Glutamatergic neuron (in vitro differentiated cells): ENCODE data around the gene MRTFB. TPM values are rescaled to one million over a fixed set of nuclear protein-coding genes. Genes with fewer than 3 reads are reported as not detected.
A peak's percentile ranks its signal among the peaks of the same experiment; 100 is the strongest.

Experiments
- DNase-seq: peaks from one replicate; pipeline ENCODE4 v3.0.0; 2022
- H3K27ac Mint-ChIP-seq: one replicate; pipeline ENCODE4 v1.8.0; 2020; ENCODE audit warnings: mild to moderate bottlenecking, mixed read lengths, inconsistent platforms; ENCODE audit not compliant: unreplicated experiment
- H3K27me3 Mint-ChIP-seq: one replicate; pipeline ENCODE4 v1.8.0; 2020; ENCODE audit warnings: mild to moderate bottlenecking, moderate library complexity, mixed read lengths, inconsistent platforms; ENCODE audit not compliant: unreplicated experiment
- H3K36me3 Mint-ChIP-seq: one replicate; pipeline ENCODE4 v1.8.0; 2020; ENCODE audit warnings: mild to moderate bottlenecking, mixed read lengths, inconsistent platforms; ENCODE audit not compliant: unreplicated experiment
- H3K4me1 Mint-ChIP-seq: one replicate; pipeline ENCODE4 v1.8.0; 2020; ENCODE audit warnings: mild to moderate bottlenecking, low read depth, mixed read lengths, inconsistent platforms; ENCODE audit not compliant: unreplicated experiment
- H3K4me3 Mint-ChIP-seq: one replicate; pipeline ENCODE4 v1.8.0; 2020; ENCODE audit warnings: mild to moderate bottlenecking, mixed read lengths, inconsistent platforms; ENCODE audit not compliant: unreplicated experiment
- H3K9me3 Mint-ChIP-seq: one replicate; pipeline ENCODE4 v1.8.0; 2020; ENCODE audit warnings: mild to moderate bottlenecking, moderate library complexity, mixed read lengths, inconsistent platforms; ENCODE audit not compliant: unreplicated experiment
- microRNA-seq: library from miRNA; unstranded; fragments of <30 nt; microRNA quantifications from one replicate; pipeline ENCODE4, GENCODE V29; 2020; ENCODE audit not compliant: unreplicated experiment
- total RNA-seq: library from RNA; stranded (reverse); fragmentation: NEBNext Ultra II Directional; extraction: Animal tissue kit (Norgen Biotek cat#: 25700); gene quantifications from one replicate; pipeline ENCODE4 v1.2.1, GENCODE V29; 2021; ENCODE audit not compliant: unreplicated experiment
- TF ChIP-seq, protein P1 (sequence below): fragments of 200-600 bp; sonication (generic); IDR thresholded peaks from one replicate; pipeline ENCODE4 v1.5.0; 2021; ENCODE audit not compliant: partially characterized antibody, unreplicated experiment

The MRTFB gene
- total RNA-seq, 1 donor from 2014 or later = 29.6 TPM

DNA sequence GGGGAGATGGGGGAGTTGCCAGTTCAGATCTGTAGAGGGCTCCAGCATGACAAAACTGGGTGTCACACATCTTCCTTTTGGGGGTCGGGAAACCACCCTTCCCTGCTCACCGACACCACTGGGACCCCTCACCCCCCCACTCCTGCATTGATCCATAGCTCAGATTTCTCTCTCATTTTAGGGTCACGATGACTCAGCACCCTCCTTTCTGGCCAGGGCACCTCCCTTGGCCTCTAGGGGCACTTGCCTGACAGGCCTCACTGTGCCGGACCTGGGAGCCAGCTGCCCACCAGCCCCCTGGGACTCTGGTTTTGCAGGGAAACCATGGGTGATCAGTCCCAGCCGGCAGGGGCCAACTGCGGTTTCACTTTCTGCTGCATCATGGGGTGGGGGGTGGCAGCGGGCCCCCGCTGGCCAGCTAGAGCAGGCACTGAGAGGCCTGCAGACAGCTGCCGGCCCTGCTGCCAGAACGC lies 239.4 kb downstream of the MRTFB start:
- no peak overlapping the region for H3K27ac Mint-ChIP-seq
- peaks cover 1% of the 10 kb centered on the region for H3K27me3 Mint-ChIP-seq
- TF ChIP-seq, protein P1, sequence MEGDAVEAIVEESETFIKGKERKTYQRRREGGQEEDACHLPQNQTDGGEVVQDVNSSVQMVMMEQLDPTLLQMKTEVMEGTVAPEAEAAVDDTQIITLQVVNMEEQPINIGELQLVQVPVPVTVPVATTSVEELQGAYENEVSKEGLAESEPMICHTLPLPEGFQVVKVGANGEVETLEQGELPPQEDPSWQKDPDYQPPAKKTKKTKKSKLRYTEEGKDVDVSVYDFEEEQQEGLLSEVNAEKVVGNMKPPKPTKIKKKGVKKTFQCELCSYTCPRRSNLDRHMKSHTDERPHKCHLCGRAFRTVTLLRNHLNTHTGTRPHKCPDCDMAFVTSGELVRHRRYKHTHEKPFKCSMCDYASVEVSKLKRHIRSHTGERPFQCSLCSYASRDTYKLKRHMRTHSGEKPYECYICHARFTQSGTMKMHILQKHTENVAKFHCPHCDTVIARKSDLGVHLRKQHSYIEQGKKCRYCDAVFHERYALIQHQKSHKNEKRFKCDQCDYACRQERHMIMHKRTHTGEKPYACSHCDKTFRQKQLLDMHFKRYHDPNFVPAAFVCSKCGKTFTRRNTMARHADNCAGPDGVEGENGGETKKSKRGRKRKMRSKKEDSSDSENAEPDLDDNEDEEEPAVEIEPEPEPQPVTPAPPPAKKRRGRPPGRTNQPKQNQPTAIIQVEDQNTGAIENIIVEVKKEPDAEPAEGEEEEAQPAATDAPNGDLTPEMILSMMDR = no peak
- peaks cover 17% of the 10 kb centered on the region for H3K4me1 Mint-ChIP-seq
- H3K4me3 Mint-ChIP-seq = no peak overlapping the region
- H3K9me3 Mint-ChIP-seq = no peaks in the 10 kb centered on the region
- H3K36me3 Mint-ChIP-seq = no peaks in the 10 kb centered on the region
- DNase-seq = peak; percentile 37

DNA sequence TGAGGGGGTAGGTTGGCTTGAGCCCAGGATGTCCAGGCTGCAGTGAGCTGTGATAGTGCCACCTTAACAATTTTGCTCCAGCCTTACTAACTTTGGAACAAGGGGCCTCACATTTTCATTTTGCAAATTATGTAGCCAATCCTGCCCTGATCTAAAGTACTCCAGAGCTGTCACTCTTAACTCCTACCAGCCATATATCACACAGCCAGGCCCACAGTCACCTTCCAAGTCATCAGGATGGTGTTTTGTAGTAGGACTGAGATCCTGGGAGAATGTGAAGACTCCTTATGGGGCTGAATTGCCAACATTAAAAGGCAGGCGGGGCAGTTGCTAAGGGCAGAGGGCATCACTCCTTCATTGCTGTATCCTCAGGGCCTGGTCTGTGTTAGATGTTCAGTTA lies 243.0 kb downstream of the MRTFB start:
- H3K27ac Mint-ChIP-seq = no peak overlapping the region

DNA sequence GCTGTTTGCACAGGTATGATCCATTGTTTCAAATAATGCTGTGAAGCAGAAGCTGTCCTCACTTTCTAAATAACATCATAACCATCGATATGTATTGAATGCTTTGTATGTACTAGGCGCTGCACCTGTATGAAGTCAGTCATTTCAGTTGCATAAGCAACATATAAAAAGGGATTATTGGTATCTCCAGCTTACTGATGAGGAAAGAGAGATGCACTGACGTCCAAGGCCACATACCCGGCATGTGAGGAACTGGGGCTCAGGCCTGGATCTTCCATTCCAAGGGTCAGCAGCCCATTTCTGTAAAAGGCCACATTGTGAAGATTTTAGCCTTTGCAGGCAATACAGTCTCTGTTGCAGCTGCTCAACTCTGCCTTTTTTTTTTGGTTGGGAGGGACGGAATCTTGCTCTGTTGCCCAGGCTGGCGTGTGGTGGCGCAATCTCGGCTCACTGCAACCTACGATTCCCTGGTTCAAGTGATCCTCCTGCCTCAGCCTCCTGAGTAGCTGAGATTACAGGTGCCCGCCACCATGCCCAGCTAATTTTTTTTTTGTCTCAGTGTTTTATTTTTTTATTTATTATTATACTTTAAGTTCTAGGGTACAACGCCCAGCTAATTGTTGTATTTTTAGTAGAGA lies 244.7 kb downstream of the MRTFB start:
- Mint-ChIP-seq H3K9me3 (no peaks in the 10 kb centered on the region), H3K36me3 (no peaks in the 10 kb centered on the region), H3K4me3 (no peak overlapping the region), H3K27me3 (no peaks in the 10 kb centered on the region), H3K4me1 (peaks cover 2% of the 10 kb centered on the region), H3K27ac (no peak overlapping the region)
- TF ChIP-seq, protein P1 = no peak
- no peak for DNase-seq

More for the DNA sequence above, 243.0 kb downstream of the MRTFB start:
- no peaks in the 10 kb centered on the region for H3K9me3 Mint-ChIP-seq
- peaks cover 1% of the 10 kb centered on the region for H3K27me3 Mint-ChIP-seq
- TF ChIP-seq, protein P1 = no peak
- no peak overlapping the region for H3K4me3 Mint-ChIP-seq
- peaks cover 11% of the 10 kb centered on the region for H3K4me1 Mint-ChIP-seq
- DNase-seq = no peak
- H3K36me3 Mint-ChIP-seq = no peaks in the 10 kb centered on the region

Small RNAs within 50 kb of the gene (microRNA-seq; reads per million reads assigned to microRNA genes)
- gene MIR193B (46.6 reads per million, percentile 68 among the genes with 10 or more reads in this experiment), gene MIR365A (2.3 reads per million, percentile 16 among the genes with 10 or more reads in this experiment)

Other genes with a start within 250 kb of the MRTFB start
- gene ERCC4, start 151.2 kb upstream of the MRTFB start, total RNA-seq = 14.5 TPM